Uterus (tissue), 2 donors: ENCODE data around the gene GATB.

Experiments used
- POLR2A ChIP-seq, 2 donors: fragments of 450-650 bp; IDR thresholded peaks; one replicate each; pipeline ENCODE4 v1.6.1; 2016; ENCODE audit warnings: antibody characterized with exemption in 2 of 2, mild to moderate bottlenecking in 1 of 2, moderate library complexity in 1 of 2
- TF ChIP-seq, protein P1 (sequence below), 4 experiments: fragments of 200-600 bp in 2 of 4; fragments of 450-650 bp in 2 of 4; sonication (generic) in 2 of 4; IDR thresholded peaks; one replicate each; pipeline ENCODE4 v1.5.1; 2016 to 2019; ENCODE audit warnings: antibody characterized with exemption in 4 of 4, mild to moderate bottlenecking in 2 of 4, moderate library complexity in 1 of 4

DNA sequence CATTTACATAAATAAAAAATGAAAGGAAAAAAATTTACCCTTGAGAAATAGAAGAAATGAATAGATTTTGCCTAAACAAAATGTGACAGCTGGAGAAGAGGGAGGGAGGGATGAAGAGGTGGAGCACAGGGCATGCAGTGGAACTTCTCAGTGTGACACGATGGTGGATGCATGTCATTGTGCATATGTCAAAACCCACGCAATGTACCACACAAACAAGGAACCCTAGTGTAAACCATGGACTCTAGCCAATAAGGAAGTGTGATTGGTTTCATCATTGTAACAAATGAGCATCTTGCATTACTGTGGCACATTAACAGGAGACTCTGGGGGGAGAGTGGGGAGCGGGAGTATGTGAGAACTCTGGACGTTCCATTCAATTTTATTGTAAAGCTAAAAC, 58.6 kb downstream of the GATB start:
- no peak for TF ChIP-seq POLR2A (IDR thresholded peaks at IDR 0.05)
- TF ChIP-seq, protein P1, sequence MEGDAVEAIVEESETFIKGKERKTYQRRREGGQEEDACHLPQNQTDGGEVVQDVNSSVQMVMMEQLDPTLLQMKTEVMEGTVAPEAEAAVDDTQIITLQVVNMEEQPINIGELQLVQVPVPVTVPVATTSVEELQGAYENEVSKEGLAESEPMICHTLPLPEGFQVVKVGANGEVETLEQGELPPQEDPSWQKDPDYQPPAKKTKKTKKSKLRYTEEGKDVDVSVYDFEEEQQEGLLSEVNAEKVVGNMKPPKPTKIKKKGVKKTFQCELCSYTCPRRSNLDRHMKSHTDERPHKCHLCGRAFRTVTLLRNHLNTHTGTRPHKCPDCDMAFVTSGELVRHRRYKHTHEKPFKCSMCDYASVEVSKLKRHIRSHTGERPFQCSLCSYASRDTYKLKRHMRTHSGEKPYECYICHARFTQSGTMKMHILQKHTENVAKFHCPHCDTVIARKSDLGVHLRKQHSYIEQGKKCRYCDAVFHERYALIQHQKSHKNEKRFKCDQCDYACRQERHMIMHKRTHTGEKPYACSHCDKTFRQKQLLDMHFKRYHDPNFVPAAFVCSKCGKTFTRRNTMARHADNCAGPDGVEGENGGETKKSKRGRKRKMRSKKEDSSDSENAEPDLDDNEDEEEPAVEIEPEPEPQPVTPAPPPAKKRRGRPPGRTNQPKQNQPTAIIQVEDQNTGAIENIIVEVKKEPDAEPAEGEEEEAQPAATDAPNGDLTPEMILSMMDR (IDR thresholded peaks at IDR 0.05), result no peak
